IPS-NIHi11 (cell line): Measurements from ENCODE around the gene ITM2C.

Experiments
- DNase-seq: peaks from one replicate; pipeline ENCODE4 v3.0.0; 2012; ENCODE audit warnings: mixed read lengths, low spot score

ITM2C gene

DNA sequence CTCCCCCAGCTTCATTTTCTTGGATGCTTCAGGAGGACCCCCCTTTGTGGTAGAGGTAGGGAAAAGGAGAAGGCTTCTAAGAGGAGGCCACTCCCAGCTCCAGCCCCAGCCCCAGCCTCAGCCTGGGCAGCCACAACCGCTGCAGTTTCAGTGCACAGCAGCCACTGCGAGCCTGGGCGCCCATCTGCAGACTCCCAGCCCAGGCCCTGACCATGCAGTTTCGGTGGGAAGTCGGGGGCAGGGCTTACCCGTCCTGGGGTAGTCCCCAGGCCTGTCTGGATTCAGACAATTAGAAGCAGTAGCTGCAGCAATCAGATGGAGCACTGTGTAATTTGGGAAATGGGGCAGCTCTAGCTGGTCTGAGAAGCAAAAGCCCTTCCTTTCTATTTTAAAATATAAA is 28.6 kb downstream of the ITM2C start:
- DNase-seq, result no peak

DNA sequence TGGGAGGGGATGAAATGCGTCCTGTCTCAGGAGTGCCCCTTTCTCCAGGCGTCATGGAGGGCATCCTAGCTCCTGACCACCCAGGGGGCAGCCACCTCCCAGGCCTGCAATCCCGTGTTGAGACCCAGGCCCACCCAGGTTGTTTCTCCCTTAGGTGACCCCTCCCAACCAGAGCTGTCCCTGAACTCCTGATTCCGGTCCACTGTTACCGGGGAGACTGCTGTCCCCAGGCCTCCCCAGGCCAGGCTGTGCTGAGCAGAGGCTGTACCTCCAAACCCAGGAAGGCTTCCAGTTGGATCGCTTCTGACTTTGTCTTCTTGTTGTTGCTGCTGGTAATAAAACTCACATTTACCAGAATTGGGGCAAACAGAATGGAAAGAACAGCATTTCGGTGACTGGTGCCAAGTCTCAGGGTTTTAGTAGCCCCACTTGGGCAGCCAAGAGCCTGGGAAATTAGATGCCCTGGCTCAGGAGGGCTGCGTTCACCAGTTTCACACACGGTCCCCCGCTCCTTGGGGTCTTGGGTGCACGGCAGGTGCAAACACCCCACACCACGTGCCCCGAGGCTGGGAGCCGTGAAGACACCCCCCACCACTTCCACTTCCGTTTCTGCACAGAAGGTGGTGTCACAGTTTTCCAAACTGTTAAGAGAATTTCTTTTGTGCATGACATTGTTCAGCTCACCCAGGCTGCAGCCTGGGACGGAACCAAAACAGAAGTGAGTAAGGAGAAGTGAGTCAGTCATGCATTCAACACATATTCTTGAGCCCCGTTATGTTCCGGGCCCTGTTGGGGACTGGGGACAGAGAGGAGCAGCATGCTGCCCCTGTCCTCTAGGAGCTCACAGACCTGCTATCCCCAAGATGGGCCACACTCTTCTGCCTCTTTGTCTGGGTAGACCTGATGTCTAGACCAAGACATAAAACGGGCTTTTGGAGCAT is 29.4 kb downstream of the ITM2C start:
- no peak for DNase-seq

DNA sequence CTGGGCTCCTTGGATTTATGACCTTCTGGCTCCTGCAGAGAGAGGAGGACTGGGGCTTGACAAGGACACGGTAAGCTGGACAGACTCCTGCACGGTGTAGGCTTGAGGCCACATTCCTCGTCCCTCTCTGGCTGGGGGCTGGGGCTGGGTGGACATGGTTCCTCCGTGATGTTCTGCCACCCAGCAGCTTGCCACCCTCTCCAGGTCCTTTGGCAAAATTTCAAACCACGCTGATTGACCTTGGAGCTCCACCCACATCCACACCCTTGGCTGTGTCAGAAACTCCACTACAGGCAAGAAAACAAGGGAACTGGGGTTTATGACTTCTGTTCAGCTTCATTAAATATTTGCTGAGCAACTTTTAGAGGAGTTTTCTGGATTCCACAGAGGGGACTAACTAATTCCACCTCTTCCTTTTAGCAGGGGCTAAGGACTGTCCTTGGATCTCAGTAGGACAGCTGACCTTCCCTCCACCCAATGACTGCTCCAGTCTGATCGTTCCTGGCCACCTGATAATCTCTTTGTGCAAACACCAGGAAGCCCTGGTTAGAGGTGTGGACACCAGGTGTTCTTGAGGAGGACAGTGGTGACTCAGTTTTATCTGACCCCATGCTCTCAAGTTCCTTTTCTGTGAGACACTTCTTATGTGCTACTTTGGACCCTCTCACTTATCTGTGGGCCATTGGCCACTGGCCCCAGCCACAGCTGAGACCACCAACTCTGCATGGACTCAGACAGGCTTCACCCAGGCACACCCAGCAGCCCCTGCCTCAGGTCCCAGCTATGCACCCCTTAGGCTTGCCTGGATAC is 31.0 kb downstream of the ITM2C start:
- DNase-seq, result no peak

DNA sequence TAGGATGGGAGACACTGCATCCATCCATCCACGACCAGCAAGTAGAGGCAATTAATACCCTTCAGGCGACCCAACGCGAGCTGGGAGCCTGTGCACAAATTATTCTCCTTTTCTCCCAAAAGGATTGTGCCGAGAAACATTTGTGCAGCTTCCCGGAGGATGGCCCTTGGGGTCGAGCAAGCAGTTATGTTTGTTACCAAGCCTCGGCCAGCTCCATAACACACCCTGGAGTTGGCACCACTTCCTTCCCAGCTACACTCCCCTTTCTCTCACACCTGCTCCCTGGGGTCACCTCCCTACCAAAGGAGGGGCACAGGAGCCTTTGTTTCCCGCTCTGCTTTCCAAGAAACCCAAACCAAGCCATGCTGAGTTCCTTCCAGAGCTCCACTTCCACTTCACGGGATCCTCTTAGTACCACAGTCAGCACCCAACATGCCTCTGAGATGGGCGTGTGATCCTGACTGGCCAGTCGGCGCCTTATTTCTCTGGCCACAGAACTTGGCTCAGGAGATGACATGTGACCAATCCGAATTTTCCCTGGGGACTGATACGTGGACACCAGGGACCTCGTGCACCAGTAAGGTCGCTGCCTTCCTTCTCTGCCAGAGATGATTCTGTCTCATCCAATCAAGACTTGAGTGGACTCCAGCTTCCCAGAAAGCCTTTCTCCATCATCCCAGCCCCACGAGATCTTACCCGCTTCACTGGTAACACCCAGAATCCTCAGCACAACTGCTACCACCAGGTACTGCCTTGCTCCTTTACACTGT is 31.8 kb downstream of the ITM2C start:
- DNase-seq, result no peak

DNA sequence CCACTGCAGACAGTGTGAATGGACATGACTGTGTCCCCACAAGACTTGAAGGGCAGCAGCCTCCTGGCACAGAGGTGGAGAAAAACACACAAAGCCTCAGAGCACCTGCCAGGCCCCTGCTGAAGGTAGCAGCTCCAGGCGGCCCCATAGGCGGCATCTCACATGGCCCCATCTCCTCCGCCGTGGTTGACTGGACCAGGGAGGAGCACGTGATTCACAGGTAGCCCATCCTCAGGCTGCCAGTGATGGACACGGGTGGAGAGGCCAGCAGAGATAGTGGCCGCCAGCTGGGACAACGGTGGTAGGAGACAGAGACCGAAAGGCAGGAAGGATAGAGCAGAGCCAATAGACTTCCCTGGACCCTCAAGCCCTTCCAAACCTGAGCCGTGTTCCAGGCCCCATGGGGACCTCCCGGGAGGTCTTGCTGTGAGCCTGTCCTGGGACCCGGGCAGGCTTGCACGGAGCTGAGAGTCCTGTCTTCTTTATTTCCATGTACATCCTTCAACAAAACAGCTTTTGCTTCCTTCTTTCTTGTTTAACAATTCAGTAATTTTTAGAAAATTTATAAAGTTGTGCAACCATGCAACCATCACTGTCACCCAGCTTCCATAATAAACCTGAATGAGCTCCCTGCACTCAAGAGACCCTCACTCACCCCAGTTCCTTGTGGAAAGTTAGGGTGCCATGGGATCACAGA is 33.4 kb downstream of the ITM2C start:
- no peak for DNase-seq

DNA sequence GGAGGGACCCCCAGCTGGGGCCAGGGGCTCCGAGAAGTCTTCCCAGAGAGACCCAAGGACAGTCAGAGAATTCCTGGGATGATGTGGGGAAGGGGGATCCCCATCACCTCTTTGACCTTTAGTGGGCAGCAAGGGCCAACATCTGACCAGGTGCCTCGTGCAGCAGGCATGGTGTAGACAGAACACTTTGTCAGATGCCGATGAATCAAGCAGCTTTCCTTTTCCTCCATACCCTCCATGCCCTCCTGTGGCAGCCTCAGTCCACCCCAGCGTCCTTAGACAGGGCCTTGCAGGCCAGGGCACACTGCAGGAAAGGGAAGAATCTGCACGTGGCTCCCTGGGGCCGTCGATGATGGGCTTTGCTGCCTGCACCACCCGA is 34.0 kb downstream of the ITM2C start:
- DNase-seq, result no peak

DNA sequence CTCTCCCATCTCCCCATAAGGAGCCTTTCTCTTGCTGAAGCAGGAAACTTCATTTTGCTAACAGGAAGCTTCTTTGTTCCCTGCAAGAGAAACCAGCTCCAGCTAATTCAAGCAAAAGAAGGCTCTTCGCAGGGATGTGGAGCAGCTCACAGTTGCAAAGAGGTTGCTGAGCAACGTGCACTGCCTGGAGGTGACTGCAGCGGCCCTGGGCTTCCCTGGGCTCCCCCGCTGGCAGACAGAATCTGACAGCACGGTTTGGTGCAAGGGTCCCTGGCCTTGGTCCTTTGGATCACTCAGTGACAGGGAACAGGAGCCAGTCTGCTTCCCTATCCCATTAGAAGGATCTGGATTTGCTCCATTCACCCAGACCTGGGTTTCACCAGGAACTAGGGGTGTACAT is 34.5 kb downstream of the ITM2C start:
- DNase-seq, result no peak

DNA sequence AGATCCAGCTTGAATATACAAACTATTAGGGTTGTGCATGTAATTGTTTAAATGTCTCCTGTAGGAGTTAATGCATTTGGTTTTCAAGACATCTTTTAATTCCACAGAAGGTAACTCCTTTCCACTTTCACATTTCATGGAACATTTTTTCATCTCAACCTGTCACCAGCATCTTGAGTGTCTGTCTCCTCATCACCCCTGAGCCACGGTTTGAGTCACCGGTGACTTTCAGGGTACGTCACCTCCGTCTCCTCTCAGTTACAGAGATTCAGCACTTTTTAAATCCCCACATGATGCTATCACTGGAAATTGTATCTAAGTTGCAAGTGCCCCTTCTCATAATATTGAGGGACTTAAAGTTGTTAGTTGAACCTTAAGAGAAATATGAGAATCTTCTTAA is 35.0 kb downstream of the ITM2C start:
- DNase-seq, result no peak

DNA sequence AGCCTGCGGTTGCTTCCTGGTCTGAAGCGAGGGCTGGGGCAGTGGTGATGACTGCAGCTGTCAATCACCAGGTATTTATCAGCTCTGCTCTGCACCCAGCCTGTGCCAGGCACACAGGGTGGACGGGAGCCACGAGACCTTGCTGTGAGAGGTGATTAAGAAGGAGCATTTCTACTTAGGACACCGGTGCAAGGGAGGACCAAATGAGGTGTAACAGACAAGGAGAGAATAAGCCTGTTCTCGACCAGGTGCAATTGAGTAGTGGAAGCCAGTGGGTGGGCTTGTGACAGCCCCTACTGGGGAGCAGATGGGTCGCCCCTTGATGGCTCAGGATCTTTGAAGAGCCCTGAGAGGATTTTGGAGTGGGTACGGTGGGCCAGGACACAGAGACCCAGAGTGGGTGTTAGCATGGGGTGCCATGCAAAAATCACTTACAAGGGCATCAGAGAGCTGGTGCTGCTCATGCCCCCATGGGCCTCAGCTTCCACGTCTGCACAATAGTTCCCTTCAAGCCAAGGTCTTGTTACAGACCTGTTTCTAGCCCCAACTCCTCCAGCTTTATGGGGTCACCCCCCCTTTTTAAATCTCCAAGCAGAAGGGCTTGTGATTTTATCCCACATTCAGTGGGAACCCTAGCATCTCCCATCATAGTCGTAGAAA is 35.7 kb downstream of the ITM2C start:
- no peak for DNase-seq

DNA sequence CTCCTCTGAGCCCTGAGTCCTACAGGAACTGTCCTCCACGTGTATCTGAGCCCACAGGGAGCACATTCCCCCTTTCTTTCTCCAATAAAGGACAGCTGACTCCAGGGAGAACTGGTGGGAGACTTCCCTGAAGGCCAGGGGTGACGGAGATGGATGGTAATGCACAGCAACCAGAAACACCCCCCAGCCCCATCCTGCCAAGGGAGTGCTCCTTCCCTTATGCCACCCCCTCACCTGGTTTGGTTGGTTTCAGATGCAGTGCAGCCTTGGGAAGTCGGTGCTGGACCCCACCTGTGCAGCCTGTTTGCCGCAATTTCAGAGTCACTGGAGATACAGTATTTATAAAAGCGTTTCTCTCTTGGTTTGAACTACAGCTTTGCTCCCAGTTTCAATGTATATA is 36.3 kb downstream of the ITM2C start:
- no peak for DNase-seq

DNA sequence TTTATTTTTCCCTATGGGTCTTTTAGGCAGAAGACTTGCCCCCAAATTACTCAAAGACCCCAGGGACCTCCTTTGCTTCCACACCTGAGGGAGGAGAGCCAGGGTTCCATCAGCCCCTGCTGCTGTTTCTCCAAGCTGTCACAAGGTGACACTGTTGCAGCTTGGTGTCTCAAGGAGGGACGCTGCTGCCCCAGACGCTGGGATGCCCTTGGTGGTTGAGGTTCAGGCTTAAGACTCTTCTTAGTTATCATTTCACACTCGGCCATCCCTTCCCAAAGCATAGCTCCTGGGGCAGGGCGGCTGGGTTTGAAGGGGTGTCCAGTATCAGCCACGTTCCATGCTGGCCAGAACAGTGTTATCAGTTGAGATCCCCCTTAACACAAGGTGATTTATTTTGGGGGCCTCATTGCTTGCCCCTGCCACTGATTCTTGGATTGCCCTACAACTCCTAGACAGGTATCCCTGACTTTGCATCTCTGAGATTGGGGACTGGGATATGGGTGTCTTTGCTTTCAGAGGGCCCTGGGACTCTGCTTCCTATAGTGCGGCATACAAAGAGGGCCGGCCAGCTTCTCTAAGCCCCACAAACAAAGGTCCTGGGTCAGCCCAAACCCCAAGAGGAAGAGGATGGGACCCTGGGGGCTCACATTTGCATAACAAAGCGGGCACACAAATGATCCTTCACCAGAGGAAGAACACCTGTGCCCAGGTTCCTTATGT is 37.6 kb downstream of the ITM2C start:
- DNase-seq, result peak; percentile 82

DNA sequence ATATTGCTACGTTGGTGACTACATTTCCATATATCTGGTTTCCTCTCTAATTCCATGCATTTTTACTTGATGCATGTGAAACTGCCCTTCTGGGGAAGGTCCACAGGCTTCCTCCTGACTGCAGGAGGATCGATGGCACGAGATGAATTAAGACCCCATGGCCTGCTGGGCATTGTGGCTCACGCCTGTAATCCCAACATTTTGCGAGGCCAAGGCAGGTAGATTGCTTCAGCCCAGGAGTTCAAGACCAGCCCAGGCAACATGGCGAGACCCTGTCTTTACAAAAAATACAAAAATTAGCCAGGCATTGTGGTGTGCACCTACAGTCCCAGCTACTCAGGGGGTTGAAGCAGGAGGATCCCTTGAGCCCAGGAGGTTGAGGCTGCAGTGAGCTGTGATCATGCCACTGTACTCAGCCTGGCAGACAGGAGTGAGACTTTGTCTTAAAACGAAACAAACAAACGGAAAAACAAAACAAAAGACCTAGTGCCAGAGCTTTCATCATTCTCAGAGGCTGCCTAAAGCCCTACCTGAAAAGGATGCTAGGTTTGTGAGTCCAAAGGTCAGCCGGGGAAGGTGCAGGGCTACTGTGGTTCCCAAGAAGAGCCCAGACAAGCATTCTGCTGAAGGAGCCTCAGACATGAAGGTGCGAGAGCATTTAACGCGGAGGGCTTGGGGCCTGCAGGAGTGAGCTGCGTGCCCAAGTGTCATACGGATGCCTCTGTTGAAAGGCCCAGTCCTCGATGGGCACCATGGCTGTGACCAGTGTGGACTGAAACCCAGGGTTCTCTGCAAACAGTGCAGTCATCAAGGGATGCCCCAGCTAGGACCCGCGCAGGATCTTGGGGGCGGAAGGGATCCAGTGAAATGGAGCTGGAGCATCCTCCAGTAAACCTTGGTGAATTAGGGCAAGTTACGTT is 38.7 kb downstream of the ITM2C start:
- DNase-seq, result no peak

DNA sequence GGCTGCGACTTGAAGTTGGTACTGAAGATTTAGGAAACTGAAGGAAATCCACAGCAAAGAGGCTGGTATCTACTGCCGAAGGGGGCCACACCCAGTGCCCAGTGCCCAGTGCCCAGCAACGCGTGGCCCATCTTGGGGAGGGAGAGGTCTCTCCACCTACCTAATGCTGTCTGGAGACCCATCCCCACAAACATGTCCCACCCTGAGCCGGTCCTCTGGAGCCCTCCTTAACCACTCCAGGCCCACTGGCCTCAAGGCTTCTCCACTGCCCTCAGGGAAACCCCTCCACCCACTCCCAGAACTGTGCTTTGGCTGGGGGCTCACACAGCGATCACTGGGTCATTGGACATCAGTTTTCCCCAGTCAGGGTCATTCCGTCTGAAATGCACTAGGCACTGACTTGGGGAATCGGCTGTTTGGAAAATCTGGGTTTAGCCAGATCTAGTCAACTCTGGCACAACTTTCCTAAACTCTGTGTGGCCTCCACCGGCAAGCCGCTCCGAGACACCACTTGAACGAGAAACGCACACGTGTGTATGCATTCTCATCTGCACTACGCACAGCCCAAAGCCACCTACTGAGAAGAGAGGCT is 40.2 kb downstream of the ITM2C start:
- no peak for DNase-seq

DNA sequence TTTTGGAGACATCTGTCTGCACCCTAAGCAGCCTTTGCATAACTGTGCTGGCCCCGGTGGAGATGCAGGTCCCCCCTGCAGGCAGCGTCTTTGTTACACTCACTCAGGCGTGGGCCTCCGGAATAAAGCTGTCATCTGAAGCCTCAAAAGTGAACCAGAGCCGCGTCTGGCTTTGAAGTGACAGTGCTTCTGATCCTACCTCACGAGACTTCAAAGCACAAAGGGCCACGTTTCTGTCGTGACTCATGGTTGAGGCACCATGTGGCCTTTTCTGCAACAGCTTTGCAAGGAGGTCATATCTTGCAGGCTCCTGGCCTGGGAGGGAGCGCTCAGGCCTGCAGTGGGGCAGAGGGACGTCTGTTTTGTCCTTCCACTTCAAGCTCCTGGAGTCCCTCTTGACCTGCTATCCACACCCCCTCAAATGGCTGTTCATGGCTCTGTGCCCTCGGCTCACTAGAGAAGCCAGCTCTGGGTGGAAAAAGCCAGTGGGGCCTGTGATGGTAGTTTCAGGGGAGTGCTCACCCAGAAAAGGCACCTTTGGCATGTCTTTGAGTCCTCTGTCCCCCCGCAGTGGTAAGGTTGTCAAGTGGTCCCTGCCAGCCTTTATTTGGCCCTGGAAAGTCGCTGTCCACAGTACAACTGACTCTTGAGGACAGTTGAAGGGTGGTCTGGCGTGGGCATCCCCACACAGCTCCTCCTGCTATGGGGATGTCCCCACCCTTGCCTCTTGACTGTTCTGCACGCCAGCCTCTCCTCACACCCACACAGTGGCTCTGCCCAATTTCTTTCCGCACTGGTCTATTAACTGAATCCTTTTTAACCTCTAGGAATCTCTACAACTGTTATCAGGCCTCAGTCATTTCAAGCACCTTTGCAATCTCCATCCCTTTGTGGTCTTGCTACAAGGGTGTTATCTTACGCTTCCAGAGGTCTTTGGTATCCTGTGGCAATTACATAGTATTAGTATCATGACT is 41.0 kb downstream of the ITM2C start:
- no peak for DNase-seq

DNA sequence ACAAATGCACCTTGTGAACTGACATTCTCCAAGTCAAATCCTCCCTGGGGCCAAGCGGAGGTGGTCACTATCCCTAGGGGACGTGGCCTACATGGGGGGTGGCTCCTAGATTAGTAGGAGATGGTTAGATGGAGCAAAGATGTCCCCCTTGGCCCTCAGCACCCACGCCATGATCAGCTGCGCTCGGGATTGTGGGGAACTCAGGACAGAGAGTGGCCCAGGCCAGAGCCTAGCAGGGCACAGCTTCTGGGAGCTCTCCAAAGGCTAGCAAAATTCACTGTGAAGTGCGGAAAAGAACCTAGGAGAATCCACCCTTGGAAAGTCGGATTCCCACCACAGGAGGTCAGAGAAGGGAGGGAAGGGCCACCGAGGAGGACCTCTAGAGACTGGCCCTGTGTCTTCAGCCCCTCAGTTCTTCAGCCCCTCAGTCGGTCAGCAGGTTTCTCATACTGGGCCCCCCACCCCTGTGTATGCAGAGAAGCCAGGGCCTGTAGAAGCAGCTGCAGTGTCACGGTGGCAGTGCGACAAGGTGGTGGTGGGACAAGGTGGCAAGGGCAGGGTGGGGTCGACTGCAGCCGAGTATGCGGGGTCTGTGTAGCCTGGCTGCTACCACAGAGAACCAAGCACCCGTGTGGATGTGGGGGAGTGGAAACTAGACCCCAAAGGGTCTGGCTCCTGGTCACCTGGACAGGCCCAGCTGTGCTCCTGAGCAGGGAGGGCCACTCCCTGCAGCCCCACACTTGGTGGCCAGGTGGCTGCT is 41.9 kb downstream of the ITM2C start:
- no peak for DNase-seq

DNA sequence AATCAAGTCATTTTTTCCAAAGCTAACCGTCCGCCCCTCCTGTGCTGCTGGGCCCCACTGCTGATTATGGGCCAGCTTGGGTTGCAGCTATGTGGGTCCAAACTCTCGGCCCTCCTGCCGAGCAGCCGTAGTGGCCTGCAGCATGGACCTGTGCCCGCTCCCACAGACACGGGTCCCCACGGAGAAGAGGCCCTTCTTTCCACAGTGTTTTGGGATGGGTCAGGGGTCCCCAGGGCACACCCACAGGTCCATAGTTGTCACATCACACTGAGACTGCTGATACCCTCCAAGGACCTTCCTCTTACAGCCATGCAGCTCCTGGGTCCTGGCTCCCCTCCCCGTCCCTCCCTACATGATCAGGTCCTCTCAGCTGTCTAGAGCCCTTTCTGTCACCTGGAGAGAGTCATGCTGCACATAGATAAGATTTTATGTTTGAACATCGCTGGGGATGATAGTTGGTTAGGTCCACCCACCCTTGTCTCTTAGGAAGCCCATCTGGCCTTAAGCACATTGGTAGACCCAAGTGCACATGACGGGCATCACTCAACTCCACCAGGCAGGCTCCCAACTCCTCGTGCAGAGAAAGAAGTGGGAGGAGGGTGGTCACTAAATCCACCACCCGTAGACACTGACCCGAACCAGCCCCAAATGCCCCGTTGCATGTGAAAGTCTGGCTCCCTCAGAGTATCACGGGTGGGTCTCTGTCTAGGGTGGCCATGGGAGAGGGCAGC is 42.8 kb downstream of the ITM2C start:
- no peak for DNase-seq
